ENCODE measurements around the gene NUP107. TPM values are rescaled to one million over a fixed set of nuclear protein-coding genes. Genes with fewer than 3 reads are reported as not detected.

NUP107 gene
- total RNA-seq, 1 donor from 2014 or later: 23.9 TPM

DNA sequence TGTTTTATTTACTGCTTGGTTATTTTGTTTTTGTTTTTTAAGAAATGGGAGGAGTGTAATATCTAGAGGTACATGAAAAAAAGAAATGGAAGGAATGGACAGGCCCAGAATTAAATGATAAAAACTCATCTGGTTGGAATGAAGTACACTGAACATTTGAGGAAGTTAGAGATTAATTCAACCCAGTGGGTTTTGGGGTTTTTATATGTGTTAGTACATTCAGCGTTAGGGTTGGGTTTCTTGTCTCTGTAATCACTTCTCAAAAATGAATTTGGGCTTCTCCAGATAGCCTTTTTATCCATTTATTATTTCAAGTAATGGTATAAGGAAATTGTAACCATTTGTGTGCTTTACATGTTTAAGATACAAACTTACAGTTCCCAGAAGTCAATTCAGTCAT lies 19.5 kb upstream of the NUP107 start:
- Mint-ChIP-seq H3K4me1 (ENCODE audit: low read depth) (no peaks in the 10 kb centered on the region), H3K9me3 (ENCODE audit: low read depth) (no peaks in the 10 kb centered on the region), H3K36me3 (ENCODE audit: low read depth) (peaks cover 8% of the 10 kb centered on the region), H3K27me3 (ENCODE audit: low read depth) (no peaks in the 10 kb centered on the region), H3K4me3 (ENCODE audit: unreplicated experiment) (no peak overlapping the region), H3K27ac (ENCODE audit: unreplicated experiment) (peak overlapping the region; percentile 1)
- TF ChIP-seq, protein P1, sequence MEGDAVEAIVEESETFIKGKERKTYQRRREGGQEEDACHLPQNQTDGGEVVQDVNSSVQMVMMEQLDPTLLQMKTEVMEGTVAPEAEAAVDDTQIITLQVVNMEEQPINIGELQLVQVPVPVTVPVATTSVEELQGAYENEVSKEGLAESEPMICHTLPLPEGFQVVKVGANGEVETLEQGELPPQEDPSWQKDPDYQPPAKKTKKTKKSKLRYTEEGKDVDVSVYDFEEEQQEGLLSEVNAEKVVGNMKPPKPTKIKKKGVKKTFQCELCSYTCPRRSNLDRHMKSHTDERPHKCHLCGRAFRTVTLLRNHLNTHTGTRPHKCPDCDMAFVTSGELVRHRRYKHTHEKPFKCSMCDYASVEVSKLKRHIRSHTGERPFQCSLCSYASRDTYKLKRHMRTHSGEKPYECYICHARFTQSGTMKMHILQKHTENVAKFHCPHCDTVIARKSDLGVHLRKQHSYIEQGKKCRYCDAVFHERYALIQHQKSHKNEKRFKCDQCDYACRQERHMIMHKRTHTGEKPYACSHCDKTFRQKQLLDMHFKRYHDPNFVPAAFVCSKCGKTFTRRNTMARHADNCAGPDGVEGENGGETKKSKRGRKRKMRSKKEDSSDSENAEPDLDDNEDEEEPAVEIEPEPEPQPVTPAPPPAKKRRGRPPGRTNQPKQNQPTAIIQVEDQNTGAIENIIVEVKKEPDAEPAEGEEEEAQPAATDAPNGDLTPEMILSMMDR (IDR thresholded peaks at IDR 0.05): no peak
- no peak for DNase-seq (ENCODE audit: low spot score)

DNA sequence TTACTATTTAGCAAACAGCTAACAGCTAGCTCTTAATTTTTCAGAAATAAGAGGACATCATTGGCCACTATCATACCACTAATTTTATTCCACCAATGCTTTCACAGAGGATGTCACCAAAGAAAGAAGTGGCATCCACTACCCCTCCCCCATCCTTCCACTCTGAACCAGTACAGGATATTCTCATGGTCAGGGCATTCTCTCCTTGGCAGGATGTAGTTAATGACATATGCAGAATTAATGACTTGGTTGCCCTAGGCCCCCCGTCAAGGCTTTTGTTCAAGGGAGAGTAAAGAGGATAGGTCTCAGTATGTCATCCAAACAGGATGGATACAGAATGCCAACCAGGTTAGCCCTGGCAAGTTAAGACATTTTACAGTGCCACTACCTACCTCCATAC lies 18.9 kb upstream of the NUP107 start:
- no peaks in the 10 kb centered on the region for H3K4me1 Mint-ChIP-seq (ENCODE audit: low read depth)
- H3K9me3 Mint-ChIP-seq (ENCODE audit: low read depth): no peaks in the 10 kb centered on the region
- H3K36me3 Mint-ChIP-seq (ENCODE audit: low read depth): peaks cover 7% of the 10 kb centered on the region
- no peak overlapping the region for H3K27ac Mint-ChIP-seq (ENCODE audit: unreplicated experiment)
- no peak overlapping the region for H3K4me3 Mint-ChIP-seq (ENCODE audit: unreplicated experiment)
- TF ChIP-seq, protein P1 (IDR thresholded peaks at IDR 0.05): no peak
- H3K27me3 Mint-ChIP-seq (ENCODE audit: low read depth): no peaks in the 10 kb centered on the region
- DNase-seq (ENCODE audit: low spot score): no peak

DNA sequence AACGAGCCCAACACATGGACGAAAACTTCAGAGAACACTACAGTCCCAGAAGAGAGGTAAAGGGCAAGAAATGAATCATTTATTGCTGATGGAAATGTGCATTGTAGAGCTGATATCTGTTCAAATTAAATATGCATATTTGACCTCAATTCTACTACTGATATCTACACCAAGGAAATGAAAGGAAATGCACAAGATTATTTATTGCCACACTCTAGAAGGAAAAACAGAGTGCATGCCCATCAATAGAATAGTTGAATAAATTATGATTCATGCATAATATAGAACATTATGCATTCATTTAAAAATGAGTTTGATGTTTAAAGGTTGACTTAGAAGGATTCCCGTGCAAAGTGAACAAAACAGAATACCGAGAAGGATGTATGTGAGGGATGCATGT lies 15.6 kb upstream of the NUP107 start:
- DNase-seq (ENCODE audit: low spot score): no peak
- Mint-ChIP-seq H3K9me3 (ENCODE audit: low read depth) (no peaks in the 10 kb centered on the region), H3K27ac (ENCODE audit: unreplicated experiment) (no peak overlapping the region), H3K27me3 (ENCODE audit: low read depth) (no peaks in the 10 kb centered on the region), H3K4me3 (ENCODE audit: unreplicated experiment) (no peak overlapping the region), H3K4me1 (ENCODE audit: low read depth) (peaks cover 9% of the 10 kb centered on the region), H3K36me3 (ENCODE audit: low read depth) (peaks cover 2% of the 10 kb centered on the region)
- TF ChIP-seq, protein P1 (IDR thresholded peaks at IDR 0.05): no peak

DNA sequence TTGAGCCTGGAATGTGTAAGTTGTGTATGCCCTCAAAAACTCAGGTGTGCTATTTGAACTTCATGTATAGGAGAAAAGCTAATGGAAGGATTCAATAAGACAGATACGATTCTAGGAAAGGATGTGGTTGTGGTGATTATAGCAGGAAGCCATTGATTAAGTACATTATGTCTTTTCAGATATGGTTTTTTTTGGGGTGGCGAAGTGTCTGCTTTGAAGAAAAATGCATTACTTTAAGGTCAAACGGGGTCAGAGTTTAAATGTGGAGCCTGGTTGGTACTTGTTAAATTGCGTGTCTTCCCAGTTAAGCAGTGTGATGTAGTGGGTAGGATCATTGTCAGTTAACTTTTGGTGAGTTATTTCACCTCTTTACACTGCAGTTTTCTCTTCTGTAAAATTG lies 13.0 kb upstream of the NUP107 start:
- Mint-ChIP-seq H3K27ac (ENCODE audit: unreplicated experiment) (no peak overlapping the region), H3K4me3 (ENCODE audit: unreplicated experiment) (no peak overlapping the region), H3K4me1 (ENCODE audit: low read depth) (peaks cover 12% of the 10 kb centered on the region), H3K36me3 (ENCODE audit: low read depth) (no peaks in the 10 kb centered on the region), H3K27me3 (ENCODE audit: low read depth) (no peaks in the 10 kb centered on the region), H3K9me3 (ENCODE audit: low read depth) (no peaks in the 10 kb centered on the region)
- DNase-seq (ENCODE audit: low spot score): no peak
- TF ChIP-seq, protein P1 (IDR thresholded peaks at IDR 0.05): no peak

DNA sequence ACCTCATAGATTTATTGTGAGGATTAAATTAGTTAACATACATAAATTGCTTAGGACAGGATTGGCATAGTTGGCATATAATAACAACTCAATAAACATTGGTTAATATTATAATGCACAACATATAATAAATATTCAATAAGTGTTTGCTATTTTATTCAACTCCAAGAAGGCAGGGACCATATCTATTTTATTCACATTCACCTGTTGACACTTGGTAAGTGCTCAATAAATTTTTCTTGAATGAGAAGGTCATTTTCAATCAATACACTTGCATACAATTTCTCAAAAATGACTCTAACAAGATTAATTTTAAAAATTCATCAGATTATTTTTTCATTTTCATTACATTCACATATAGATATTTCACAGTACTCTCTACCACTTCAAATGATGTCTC lies 12.4 kb upstream of the NUP107 start:
- Mint-ChIP-seq H3K27me3 (ENCODE audit: low read depth) (no peaks in the 10 kb centered on the region), H3K9me3 (ENCODE audit: low read depth) (no peaks in the 10 kb centered on the region), H3K36me3 (ENCODE audit: low read depth) (no peaks in the 10 kb centered on the region), H3K27ac (ENCODE audit: unreplicated experiment) (no peak overlapping the region), H3K4me3 (ENCODE audit: unreplicated experiment) (no peak overlapping the region), H3K4me1 (ENCODE audit: low read depth) (peaks cover 12% of the 10 kb centered on the region)
- DNase-seq (ENCODE audit: low spot score): no peak
- TF ChIP-seq, protein P1 (IDR thresholded peaks at IDR 0.05): no peak
